Measurements from ENCODE around the gene WDR87. TPM values are rescaled to one million over a fixed set of nuclear protein-coding genes. Genes with fewer than 3 reads are reported as not detected.

Gene WDR87
- total and polyA plus RNA-seq, 2 of the 4 experiments (the other 2 are of a cell fraction): not detected

GRCh38 chr19:37943480-37943879 is 37.1 kb upstream of the WDR87 start:
- Histone ChIP-seq H3K27me3 (ENCODE audit: control insufficient read depth, insufficient read depth, low read length) (no peaks in the 10 kb centered on the region), H3K18ac (ENCODE audit: low read depth, low read length) (no peak overlapping the region), H4K20me1 (ENCODE audit: insufficient read depth, low read length) (peaks cover 5% of the 10 kb centered on the region), H3K9ac (ENCODE audit: low read depth, low read length) (no peak overlapping the region), H2AK5ac (ENCODE audit: low read depth, low read length) (no peak overlapping the region), H3K4me2 (ENCODE audit: low read depth, low read length) (no peak overlapping the region), H3K9me1 (ENCODE audit: insufficient read depth, low read length) (peaks cover 5% of the 10 kb centered on the region), H4K8ac (ENCODE audit: low read depth in 2 of 2, low read length in 2 of 2) (peak overlapping the region in 1 of 2 experiments; percentile 42; a peak in 1 of 4 replicates), H3K4me3 (ENCODE audit: insufficient read depth, low read depth, low read length) (no peak overlapping the region), H2BK5ac (ENCODE audit: low read depth, low read length, poor library complexity, severe bottlenecking) (no peak overlapping the region), H3K79me1 (ENCODE audit: low read depth in 1 of 2, low read length in 2 of 2) (peaks cover 51 to 83% of the 10 kb centered on the region in 2 experiments), H3K4me1 (ENCODE audit: control insufficient read depth, insufficient read depth, low read length) (0 out of 2 replicates have a peak, but pooled peaks cover 1% of the 10 kb centered on the region), H3K56ac (ENCODE audit: extremely low read depth, insufficient read depth, low read length) (no peak overlapping the region), H4K5ac (ENCODE audit: low read depth, low read length) (no peak overlapping the region; the same call in 1 of the 2 replicates), H2BK120ac (ENCODE audit: low read depth, low read length) (no peak overlapping the region), H2BK15ac (ENCODE audit: low read depth, low read length) (no peak overlapping the region), H4K91ac (ENCODE audit: insufficient read depth, low read depth, low read length) (no peak overlapping the region), H2AK9ac (replicated peaks; ENCODE audit: low read depth, low read length, poor library complexity) (no peak overlapping the region), H3K14ac (replicated peaks; ENCODE audit: low read depth, low read length) (no peak overlapping the region; the same call in 1 of the 2 replicates), H3K4ac (ENCODE audit: low read depth, low read length) (no peak overlapping the region), H3K9me3 (ENCODE audit: control insufficient read depth, insufficient read depth, low read length) (no peaks in the 10 kb centered on the region), H3K27ac (ENCODE audit: insufficient read depth, low read length) (no peak overlapping the region), H2AFZ (replicated peaks; ENCODE audit: low read length, poor library complexity) (no peak overlapping the region), H3K23ac (ENCODE audit: low read depth, low read length) (no peak overlapping the region), H2BK20ac (ENCODE audit: low read depth, low read length) (no peak overlapping the region), H3K36me3 (ENCODE audit: control insufficient read depth, insufficient read depth, low read length) (peaks cover 3% of the 10 kb centered on the region; the same call in 1 of the 2 replicates)
- DNase-seq: no peak
- TF ChIP-seq USF2 (IDR thresholded peaks at IDR 0.05; ENCODE audit: low read depth, low read length) (no peak), ELK1 (IDR thresholded peaks at IDR 0.05; ENCODE audit: borderline replicate concordance, low read depth, low read length) (no peak), SMC3 (IDR thresholded peaks at IDR 0.05; ENCODE audit: low read depth, low read length) (no peak), MXI1 (IDR thresholded peaks at IDR 0.05; ENCODE audit: borderline replicate concordance, low read depth, low read length) (no peak), CTCF (conservative IDR thresholded peaks at IDR 0.05; ENCODE audit: low read depth, low read length) (no peak), BHLHE40 (IDR thresholded peaks at IDR 0.05; ENCODE audit: low read depth, low read length) (no peak)
- ChIA-PET CTCF (interaction anchor here (0.7 kb wide), 1 partner anchor 10 kb away, joined by 3 read pairs; no protein-coding TSS in a partner anchor), POLR2A (ENCODE audit: unreplicated experiment) (no interaction called here)
- intact Hi-C loops (cut with micrococcal nuclease) (no loop called here), dilution Hi-C loops (cut with HindIII; ENCODE audit: low sequenced_read_pairs, unreplicated experiment) (no loop called here), in situ Hi-C loops (cut with MboI; ENCODE audit: low sequenced_read_pairs) (no loop called here)
- ATAC-seq (ENCODE audit: low read depth): no peak
- BruUV-seq (replicated peaks): no TSS peak
- 82% methylated on average over 3 of the region's 5 CpGs; no CpG with 5 or more reads in 1 of the 2 experiments for WGBS, 2 experiments (ENCODE audit: extremely low coverage in 2 of 2, insufficient read length in 1 of 2)

All from IMR-90 (cell line).